Mesendoderm (in vitro differentiated cells): ENCODE measurements around the gene MACIR.

Source experiments
- DNase-seq: peaks from one replicate; pipeline ENCODE4 v3.0.0; 2013
- H2AK5ac ChIP-seq: 2 replicates; pipeline ENCODE4 v1.6.1; 2013; ENCODE audit warnings: low read length, inconsistent platforms
- H2BK120ac ChIP-seq: 2 replicates; pipeline ENCODE4 v1.6.1; 2013; ENCODE audit warnings: low read depth, mild to moderate bottlenecking, low read length, moderate library complexity, mixed read lengths
- H2BK15ac ChIP-seq: replicated peaks from 2 replicates; pipeline ENCODE4 v1.6.1; 2013; ENCODE audit warnings: low read depth, mild to moderate bottlenecking, moderate library complexity
- H2BK5ac ChIP-seq: 2 replicates; pipeline ENCODE4 v1.6.1; 2013; ENCODE audit warnings: low read length, inconsistent platforms
- H3K18ac ChIP-seq: 2 replicates; pipeline ENCODE4 v1.6.1; 2013; ENCODE audit warnings: mild to moderate bottlenecking, low read length, mixed read lengths
- H3K23ac ChIP-seq: one replicate; pipeline ENCODE4 v1.6.1; 2013; ENCODE audit warnings: low read length
- H3K27ac ChIP-seq: 2 replicates; pipeline ENCODE4 v1.5.1; 2013; ENCODE audit warnings: low read depth, mild to moderate bottlenecking, inconsistent platforms, low read length, moderate library complexity
- H3K27me3 ChIP-seq: 2 replicates; pipeline ENCODE4 v1.6.1; 2013; ENCODE audit warnings: low read length, control low read depth, mild to moderate bottlenecking, inconsistent platforms; ENCODE audit not compliant: insufficient read depth, poor library complexity
- H3K36me3 ChIP-seq: 2 replicates; pipeline ENCODE4 v1.6.1; 2013; ENCODE audit warnings: low read length, inconsistent platforms; ENCODE audit not compliant: control insufficient read depth, insufficient read depth
- H3K4ac ChIP-seq: one replicate; pipeline ENCODE4 v1.6.1; 2013; ENCODE audit warnings: low read depth, mild to moderate bottlenecking, low read length, moderate library complexity
- H3K4me1 ChIP-seq: 2 replicates; pipeline ENCODE4 v1.6.1; 2013; ENCODE audit warnings: low read depth, low read length, inconsistent platforms; ENCODE audit not compliant: control insufficient read depth
- H3K4me2 ChIP-seq: 2 replicates; pipeline ENCODE4 v1.6.1; 2013; ENCODE audit warnings: low read length
- H3K4me3 ChIP-seq: 2 replicates; pipeline ENCODE4 v1.5.1; 2013; ENCODE audit warnings: mild to moderate bottlenecking, low read length
- H3K56ac ChIP-seq: one replicate; pipeline ENCODE4 v1.6.1; 2013; ENCODE audit warnings: low read length
- H3K79me1 ChIP-seq: 2 replicates; pipeline ENCODE4 v1.6.1; 2013; ENCODE audit warnings: low read length, inconsistent platforms
- H3K79me2 ChIP-seq: 2 replicates; pipeline ENCODE4 v1.6.1; 2013; ENCODE audit warnings: mild to moderate bottlenecking, low read length; ENCODE audit not compliant: control insufficient read depth, insufficient read depth
- H3K9ac ChIP-seq: 2 replicates; pipeline ENCODE4 v1.6.1; 2013; ENCODE audit warnings: low read length, inconsistent platforms
- H4K5ac ChIP-seq: one replicate; pipeline ENCODE4 v1.6.1; 2013; ENCODE audit warnings: low read length
- H4K8ac ChIP-seq: one replicate; pipeline ENCODE4 v1.6.1; 2013; ENCODE audit warnings: low read depth, mild to moderate bottlenecking, control low read depth, low read length, moderate library complexity
- WGBS: extraction: QIAGEN DNeasy Blood & Tissue Kit; methylation state at CpG from one replicate; pipeline ENCODE4 v1.1.7; 2013; ENCODE audit warnings: low lambda C conversion rate, missing lambda C conversion rate; ENCODE audit not compliant: insufficient coverage; ENCODE audit errors: extremely low coverage; 5-methylcytosine and 5-hydroxymethylcytosine counted together

Gene MACIR

DNA sequence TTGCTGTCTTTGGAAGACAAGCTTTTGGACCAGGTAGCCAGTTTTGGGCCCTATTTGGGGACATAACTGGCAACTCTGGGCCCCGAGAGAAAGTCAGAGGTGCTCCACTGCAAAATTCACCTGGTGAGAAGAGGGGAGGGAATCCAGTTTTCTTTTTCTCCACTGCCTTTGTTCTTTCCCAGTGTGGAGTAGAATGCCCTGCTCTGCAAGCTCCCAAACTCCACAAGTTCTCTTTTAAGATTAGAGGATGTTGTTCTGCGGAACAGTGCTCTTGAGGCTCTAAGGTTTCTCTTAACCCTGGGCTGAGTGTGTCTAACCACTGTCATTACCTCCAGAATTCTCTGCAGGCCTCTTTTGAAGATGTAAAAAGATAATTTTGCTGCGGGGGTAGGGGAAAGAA lies 25.3 kb downstream of the MACIR start:
- H3K23ac ChIP-seq: no peak overlapping the region
- H4K5ac ChIP-seq: no peak overlapping the region
- H3K79me1 ChIP-seq: no peaks in the 10 kb centered on the region
- no peak overlapping the region for H2BK5ac ChIP-seq
- no peak overlapping the region for H3K9ac ChIP-seq
- no peak overlapping the region for H3K4me3 ChIP-seq
- H3K4ac ChIP-seq: no peak overlapping the region
- no peak overlapping the region for H3K18ac ChIP-seq
- H2BK15ac ChIP-seq: no peak overlapping the region
- no peak overlapping the region for H4K8ac ChIP-seq
- no peak overlapping the region for H3K27ac ChIP-seq
- no peaks in the 10 kb centered on the region for H3K79me2 ChIP-seq
- DNase-seq: no peak
- H2AK5ac ChIP-seq: no peak overlapping the region
- H3K4me2 ChIP-seq: no peak overlapping the region
- H3K27me3 ChIP-seq: no peaks in the 10 kb centered on the region
- H2BK120ac ChIP-seq: peak overlapping the region; percentile 38
- WGBS: no CpG with 5 or more reads among the region's 3 CpGs
- H3K36me3 ChIP-seq: no peaks in the 10 kb centered on the region
- H3K56ac ChIP-seq: no peak overlapping the region
- H3K4me1 ChIP-seq: peaks cover 4% of the 10 kb centered on the region

DNA sequence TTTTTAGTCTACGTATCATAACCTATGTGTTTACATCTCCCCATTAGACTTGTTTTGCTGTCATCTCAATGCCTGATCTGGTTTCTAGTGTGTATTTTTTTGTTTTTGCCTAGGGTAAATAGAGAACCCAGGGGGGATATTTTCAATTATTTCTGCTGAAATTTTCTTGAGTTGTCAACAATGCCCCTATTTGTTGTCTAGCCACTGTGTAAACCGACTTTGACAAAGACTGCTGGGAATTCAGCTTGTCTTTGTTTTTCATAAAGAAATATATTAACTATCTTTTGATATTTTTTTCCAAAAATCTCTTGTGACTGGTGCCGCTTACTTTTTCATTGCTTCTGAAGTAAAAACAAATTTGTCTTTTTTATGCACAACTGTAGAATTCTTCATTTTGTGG lies 28.1 kb downstream of the MACIR start:
- Histone ChIP-seq H2AK5ac (no peak overlapping the region), H3K4ac (no peak overlapping the region), H3K27me3 (no peaks in the 10 kb centered on the region), H4K8ac (no peak overlapping the region), H3K27ac (no peak overlapping the region), H3K23ac (no peak overlapping the region), H3K56ac (no peak overlapping the region), H3K36me3 (no peaks in the 10 kb centered on the region), H3K4me1 (peaks cover 4% of the 10 kb centered on the region), H2BK5ac (no peak overlapping the region), H3K4me3 (no peak overlapping the region), H3K79me1 (no peaks in the 10 kb centered on the region), H3K9ac (no peak overlapping the region), H4K5ac (no peak overlapping the region), H3K18ac (no peak overlapping the region), H3K4me2 (no peak overlapping the region), H2BK15ac (no peak overlapping the region), H3K79me2 (no peaks in the 10 kb centered on the region), H2BK120ac (no peak overlapping the region)
- WGBS: no CpG with 5 or more reads among the region's 3 CpGs
- DNase-seq: no peak

DNA sequence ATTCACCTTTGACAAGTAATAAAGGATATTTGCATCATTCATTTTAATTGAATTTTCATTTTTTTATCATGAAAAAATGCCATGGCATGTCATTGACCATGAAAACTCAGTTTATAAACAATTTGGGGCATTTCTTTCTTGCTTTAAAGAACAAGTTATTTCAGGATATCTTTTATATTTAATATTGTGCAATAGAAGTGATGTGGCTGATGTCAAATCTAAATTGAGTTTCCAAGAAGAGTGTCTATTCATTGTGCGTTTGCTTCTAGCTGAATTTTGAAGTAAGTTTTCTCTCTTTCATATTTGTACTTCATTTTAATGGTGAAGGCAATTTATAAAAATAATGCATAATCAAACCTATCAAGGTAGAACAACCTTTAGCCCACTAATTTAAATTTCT lies 30.5 kb downstream of the MACIR start:
- Histone ChIP-seq H3K4me3 (no peak overlapping the region), H4K8ac (no peak overlapping the region), H4K5ac (no peak overlapping the region), H3K79me2 (no peaks in the 10 kb centered on the region), H3K79me1 (no peaks in the 10 kb centered on the region), H3K4me1 (peaks cover 4% of the 10 kb centered on the region), H3K18ac (no peak overlapping the region), H2BK15ac (no peak overlapping the region), H3K4ac (no peak overlapping the region), H3K56ac (no peak overlapping the region), H3K36me3 (no peaks in the 10 kb centered on the region), H2BK120ac (no peak overlapping the region), H2AK5ac (no peak overlapping the region), H3K4me2 (no peak overlapping the region), H3K9ac (no peak overlapping the region), H3K23ac (no peak overlapping the region), H2BK5ac (no peak overlapping the region), H3K27ac (no peak overlapping the region), H3K27me3 (no peaks in the 10 kb centered on the region)
- DNase-seq: no peak
- no CpG with 5 or more reads among the region's 1 CpG for WGBS

DNA sequence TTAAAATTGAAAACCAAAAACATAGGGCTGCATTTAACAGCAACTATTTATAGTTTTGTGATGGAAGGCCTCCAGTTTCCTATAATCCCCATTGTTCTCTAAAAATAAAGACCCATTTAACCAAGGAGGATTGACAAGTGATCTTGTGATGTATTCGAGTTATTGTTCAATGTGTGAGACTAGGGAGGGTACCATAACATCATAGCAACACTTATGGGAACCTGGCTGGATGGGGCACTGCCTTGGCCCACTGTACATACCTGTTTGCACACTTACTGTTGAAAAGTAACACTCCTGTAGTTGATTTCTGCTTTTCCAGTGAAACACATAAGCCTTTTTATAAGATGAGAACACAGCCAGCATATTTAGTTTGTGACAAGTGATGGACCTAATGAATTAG lies 32.3 kb downstream of the MACIR start:
- no peak overlapping the region for H3K27ac ChIP-seq
- no peak overlapping the region for H3K18ac ChIP-seq
- no peaks in the 10 kb centered on the region for H3K36me3 ChIP-seq
- no peak overlapping the region for H3K4me3 ChIP-seq
- no peak overlapping the region for H2BK120ac ChIP-seq
- no peak overlapping the region for H2AK5ac ChIP-seq
- no peak overlapping the region for H2BK15ac ChIP-seq
- no peak overlapping the region for H3K4ac ChIP-seq
- H4K8ac ChIP-seq: no peak overlapping the region
- H3K79me2 ChIP-seq: no peaks in the 10 kb centered on the region
- no peak for DNase-seq
- no peak overlapping the region for H3K23ac ChIP-seq
- no peak overlapping the region for H2BK5ac ChIP-seq
- no peak overlapping the region for H4K5ac ChIP-seq
- no peaks in the 10 kb centered on the region for H3K27me3 ChIP-seq
- no peak overlapping the region for H3K9ac ChIP-seq
- H3K4me1 ChIP-seq: peaks cover 4% of the 10 kb centered on the region
- H3K4me2 ChIP-seq: no peak overlapping the region
- no peak overlapping the region for H3K56ac ChIP-seq
- WGBS: no CpG with 5 or more reads among the region's 1 CpG
- no peaks in the 10 kb centered on the region for H3K79me1 ChIP-seq

DNA sequence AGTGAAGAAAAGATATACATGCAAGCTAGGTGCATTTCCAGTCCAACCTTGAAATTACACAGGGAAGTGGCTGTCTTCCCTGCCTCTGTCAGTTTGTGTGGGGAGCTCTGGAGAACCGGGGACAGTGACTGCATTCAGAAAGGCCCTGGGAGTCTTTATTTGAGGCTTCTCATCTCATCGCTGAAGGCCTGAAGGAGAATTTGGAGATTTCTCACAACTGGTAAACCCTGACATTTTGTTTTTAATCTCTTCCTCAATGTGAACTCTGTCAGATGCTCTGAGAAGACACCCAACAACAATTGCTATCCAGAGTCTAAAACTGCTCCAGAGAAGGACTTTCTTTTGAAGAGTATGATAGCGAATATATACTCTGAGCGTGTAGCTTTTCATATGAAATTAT lies 33.0 kb downstream of the MACIR start:
- no peak for DNase-seq
- no CpG with 5 or more reads among the region's 4 CpGs for WGBS

DNA sequence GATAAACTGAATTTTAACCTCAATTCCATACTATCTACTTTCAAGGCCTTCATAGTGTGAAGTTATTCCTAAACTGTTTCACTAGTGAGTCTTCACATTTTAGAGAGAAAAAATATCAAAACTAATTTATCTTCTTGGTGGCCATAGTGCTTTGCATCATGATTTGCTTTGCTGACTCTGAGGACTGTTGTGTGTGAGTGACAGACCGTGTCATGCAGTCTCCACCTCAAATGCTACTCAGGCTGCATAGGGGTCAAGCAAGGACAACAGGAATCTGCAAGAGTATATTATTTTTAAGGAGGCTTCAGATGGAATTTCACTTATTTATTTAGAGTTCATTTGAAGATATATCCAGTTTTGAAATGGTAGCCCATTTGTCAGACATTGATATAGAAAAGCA lies 34.5 kb downstream of the MACIR start:
- Histone ChIP-seq H3K79me2 (no peaks in the 10 kb centered on the region), H4K5ac (no peak overlapping the region), H3K79me1 (no peaks in the 10 kb centered on the region), H3K18ac (no peak overlapping the region), H3K9ac (no peak overlapping the region), H3K36me3 (no peaks in the 10 kb centered on the region), H3K27me3 (no peaks in the 10 kb centered on the region), H2BK120ac (no peak overlapping the region), H2BK5ac (no peak overlapping the region), H3K56ac (no peak overlapping the region), H3K4me2 (no peak overlapping the region), H4K8ac (no peak overlapping the region), H3K23ac (no peak overlapping the region), H3K4me1 (peaks cover 4% of the 10 kb centered on the region), H2AK5ac (no peak overlapping the region), H3K27ac (no peak overlapping the region), H3K4me3 (no peak overlapping the region), H3K4ac (no peak overlapping the region), H2BK15ac (no peak overlapping the region)
- WGBS: no CpG with 5 or more reads among the region's 1 CpG
- DNase-seq: no peak

More for the DNA sequence above, 33.0 kb downstream of the MACIR start:
- no peak overlapping the region for H3K9ac ChIP-seq
- H3K36me3 ChIP-seq: no peaks in the 10 kb centered on the region
- no peak overlapping the region for H2BK120ac ChIP-seq
- no peaks in the 10 kb centered on the region for H3K27me3 ChIP-seq
- H3K79me1 ChIP-seq: no peaks in the 10 kb centered on the region
- H2BK15ac ChIP-seq: no peak overlapping the region
- H3K4me1 ChIP-seq: peaks cover 4% of the 10 kb centered on the region
- no peaks in the 10 kb centered on the region for H3K79me2 ChIP-seq
- no peak overlapping the region for H4K5ac ChIP-seq
- H2BK5ac ChIP-seq: no peak overlapping the region
- no peak overlapping the region for H3K23ac ChIP-seq
- no peak overlapping the region for H4K8ac ChIP-seq
- no peak overlapping the region for H3K18ac ChIP-seq
- H3K27ac ChIP-seq: no peak overlapping the region
- no peak overlapping the region for H2AK5ac ChIP-seq
- H3K4ac ChIP-seq: no peak overlapping the region
- no peak overlapping the region for H3K4me2 ChIP-seq
- no peak overlapping the region for H3K4me3 ChIP-seq
- no peak overlapping the region for H3K56ac ChIP-seq
